ENCODE measurements around the gene CCDC6.
A peak's percentile ranks its signal among the peaks of the same experiment; 100 is the strongest.

CCDC6 gene

GRCh38 chr10:59864141-59864962 is 42.0 kb downstream of the CCDC6 start:
- 100% methylated on average over 1 of the region's 5 CpGs for WGBS (ENCODE audit: insufficient coverage)

DNA sequence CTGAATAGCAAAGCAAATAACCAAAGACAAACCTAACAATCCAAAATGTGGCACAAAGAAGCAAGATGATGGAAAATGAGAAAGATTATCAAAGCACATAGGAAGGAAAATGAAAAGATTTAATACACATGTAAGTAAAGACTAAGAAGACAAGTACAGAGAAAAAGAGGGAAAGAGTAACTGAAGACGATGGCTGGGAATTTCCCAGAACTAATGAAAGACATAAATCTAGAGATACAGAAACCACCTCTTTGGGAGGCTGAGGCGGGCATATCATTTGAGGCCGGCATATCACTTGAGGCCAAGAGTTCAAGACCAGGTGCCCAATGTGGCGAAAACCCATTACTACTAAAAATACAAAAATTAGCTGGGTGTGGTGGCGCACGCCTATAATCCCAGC is 46.8 kb downstream of the CCDC6 start:
- peaks cover 2 to 13% (median 3%) of the 10 kb centered on the region in 4 experiments for H3K36me3 ChIP-seq (ENCODE audit: control insufficient read depth in 4 of 4, insufficient read depth in 4 of 4, low read length in 3 of 4)
- peaks cover 0 to 15% (median 1%) of the 10 kb centered on the region in 4 experiments for H3K4me1 ChIP-seq (ENCODE audit: control extremely low read depth in 1 of 4, control insufficient read depth in 4 of 4, insufficient read depth in 4 of 4, low read length in 3 of 4)
- ChIA-PET POLR2A (no interaction called here), CTCF (interaction anchor here (0.5 to 1.5 kb wide), 3 partner anchors 29 to 83 kb away, joined by 3 to 4 read pairs (median 3); no protein-coding TSS in a partner anchor)
- no peak for DNase-seq
- no peak overlapping the region for H3K27ac ChIP-seq (ENCODE audit: insufficient read depth in 1 of 2, low read depth in 1 of 2, low read length in 2 of 2, poor library complexity in 1 of 2, severe bottlenecking in 2 of 2)
- 93% methylated on average over 2 of the region's 6 CpGs for WGBS (ENCODE audit: insufficient coverage)
- no peak overlapping the region for H3K4me3 ChIP-seq (ENCODE audit: control insufficient read depth in 1 of 7, extremely low read depth in 1 of 7, insufficient read depth in 4 of 7, low read depth in 2 of 7, low read length in 6 of 7)
- H3K9me3 ChIP-seq (ENCODE audit: control extremely low read depth in 1 of 5, control insufficient read depth in 4 of 5, insufficient read depth in 2 of 5, low read depth in 1 of 5, low read length in 4 of 5): peaks cover 0 to 10% (median 0%) of the 10 kb centered on the region in 5 experiments
- no peaks in the 10 kb centered on the region for H3K27me3 ChIP-seq (replicated peaks in 2 of 5; ENCODE audit: control insufficient read depth in 4 of 5, insufficient read depth in 5 of 5, low read length in 4 of 5)

More at GRCh38 chr10:59864141-59864962, 42.0 kb downstream of the CCDC6 start:
- peaks cover 5 to 19% (median 8%) of the 10 kb centered on the region in 4 experiments for H3K4me1 ChIP-seq (ENCODE audit: control extremely low read depth in 1 of 4, control insufficient read depth in 4 of 4, insufficient read depth in 4 of 4, low read length in 3 of 4)
- peak overlapping the region in 1 of 2 experiments; percentile 12 for H3K27ac ChIP-seq (ENCODE audit: insufficient read depth in 1 of 2, low read depth in 1 of 2, low read length in 2 of 2, poor library complexity in 1 of 2, severe bottlenecking in 2 of 2)
- H3K27me3 ChIP-seq (replicated peaks in 2 of 5; ENCODE audit: control insufficient read depth in 4 of 5, insufficient read depth in 5 of 5, low read length in 4 of 5): no peaks in the 10 kb centered on the region
- no peak for DNase-seq
- peaks cover 0 to 10% (median 0%) of the 10 kb centered on the region in 5 experiments for H3K9me3 ChIP-seq (ENCODE audit: control extremely low read depth in 1 of 5, control insufficient read depth in 4 of 5, insufficient read depth in 2 of 5, low read depth in 1 of 5, low read length in 4 of 5)
- ChIA-PET CTCF (interaction anchor here (0.7 to 6.9 kb wide), 26 partner anchors 9 to 241 kb away, joined by 3 to 67 read pairs (median 5); partner anchors contain the start of gene CCDC6), POLR2A (interaction anchor here (1.1 kb wide), 1 partner anchor 42 kb away, joined by 7 read pairs; the partner anchor contains the start of gene CCDC6)
- H3K4me3 ChIP-seq (ENCODE audit: control insufficient read depth in 1 of 7, extremely low read depth in 1 of 7, insufficient read depth in 4 of 7, low read depth in 2 of 7, low read length in 6 of 7): no peak overlapping the region
- peaks cover 0 to 13% (median 2%) of the 10 kb centered on the region in 4 experiments for H3K36me3 ChIP-seq (ENCODE audit: control insufficient read depth in 4 of 4, insufficient read depth in 4 of 4, low read length in 3 of 4)

DNA sequence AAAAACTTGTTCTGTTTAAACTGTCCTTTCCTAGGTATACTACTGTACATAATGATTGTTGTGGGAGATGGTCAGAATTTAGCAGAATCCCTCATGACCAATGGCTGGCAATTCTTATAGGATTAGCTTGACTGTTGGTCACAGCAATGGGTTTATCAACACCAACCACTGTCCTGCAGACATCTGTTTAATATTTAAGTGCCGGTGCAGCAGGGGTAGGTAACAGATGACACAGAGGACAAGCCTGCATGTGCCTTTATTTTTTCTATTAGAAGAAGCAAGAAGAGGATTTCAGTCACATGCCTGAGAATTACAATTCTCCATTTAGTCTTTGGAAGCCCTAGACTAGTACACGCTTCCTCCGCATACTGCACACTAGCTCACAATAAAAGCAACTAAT is 48.4 kb downstream of the CCDC6 start:
- H3K4me3 ChIP-seq (ENCODE audit: control insufficient read depth in 1 of 7, extremely low read depth in 1 of 7, insufficient read depth in 4 of 7, low read depth in 2 of 7, low read length in 6 of 7): no peak overlapping the region
- no peak for DNase-seq
- ChIA-PET CTCF (interaction anchor here (1.2 to 1.6 kb wide), 6 partner anchors 15 to 231 kb away, joined by 3 to 4 read pairs (median 3); no protein-coding TSS in a partner anchor), POLR2A (no interaction called here)
- H3K9me3 ChIP-seq (ENCODE audit: control extremely low read depth in 1 of 5, control insufficient read depth in 4 of 5, insufficient read depth in 2 of 5, low read depth in 1 of 5, low read length in 4 of 5): peaks cover 0 to 10% (median 3%) of the 10 kb centered on the region in 5 experiments
- 100% methylated on average over 2 of the region's 3 CpGs for WGBS (ENCODE audit: insufficient coverage)
- peaks cover 0 to 14% (median 3%) of the 10 kb centered on the region in 4 experiments for H3K4me1 ChIP-seq (ENCODE audit: control extremely low read depth in 1 of 4, control insufficient read depth in 4 of 4, insufficient read depth in 4 of 4, low read length in 3 of 4)
- H3K36me3 ChIP-seq (ENCODE audit: control insufficient read depth in 4 of 4, insufficient read depth in 4 of 4, low read length in 3 of 4): peaks cover 2 to 13% (median 3%) of the 10 kb centered on the region in 4 experiments
- H3K27ac ChIP-seq (ENCODE audit: insufficient read depth in 1 of 2, low read depth in 1 of 2, low read length in 2 of 2, poor library complexity in 1 of 2, severe bottlenecking in 2 of 2): no peak overlapping the region
- no peaks in the 10 kb centered on the region for H3K27me3 ChIP-seq (replicated peaks in 2 of 5; ENCODE audit: control insufficient read depth in 4 of 5, insufficient read depth in 5 of 5, low read length in 4 of 5)

- Histone ChIP-seq H3K4me1 (ENCODE audit: control extremely low read depth in 1 of 4, control insufficient read depth in 4 of 4, insufficient read depth in 4 of 4, low read length in 3 of 4) (peaks cover 5 to 22% (median 8%) of the 10 kb centered on the region in 4 experiments), H3K27me3 (replicated peaks in 2 of 5; ENCODE audit: control insufficient read depth in 4 of 5, insufficient read depth in 5 of 5, low read length in 4 of 5) (no peaks in the 10 kb centered on the region), H3K4me3 (ENCODE audit: control insufficient read depth in 1 of 7, extremely low read depth in 1 of 7, insufficient read depth in 4 of 7, low read depth in 2 of 7, low read length in 6 of 7) (no peak overlapping the region), H3K27ac (ENCODE audit: insufficient read depth in 1 of 2, low read depth in 1 of 2, low read length in 2 of 2, poor library complexity in 1 of 2, severe bottlenecking in 2 of 2) (no peak overlapping the region), H3K9me3 (ENCODE audit: control extremely low read depth in 1 of 5, control insufficient read depth in 4 of 5, insufficient read depth in 2 of 5, low read depth in 1 of 5, low read length in 4 of 5) (peaks cover 0 to 10% (median 3%) of the 10 kb centered on the region in 5 experiments), H3K36me3 (ENCODE audit: control insufficient read depth in 4 of 4, insufficient read depth in 4 of 4, low read length in 3 of 4) (peaks cover 3 to 13% (median 3%) of the 10 kb centered on the region in 4 experiments)
- no CpG with 5 or more reads among the region's 3 CpGs for WGBS (ENCODE audit: insufficient coverage)
- no peak for DNase-seq
- ChIA-PET POLR2A (interaction anchor here (0.8 kb wide), 1 partner anchor 12 kb away, joined by 5 read pairs; no protein-coding TSS in a partner anchor), CTCF (interaction anchor here (0.9 to 7.2 kb wide), 2 partner anchors 8 to 32 kb away, joined by 3 to 55 read pairs; no protein-coding TSS in a partner anchor)
Observed at GRCh38 chr10:59857049-59857448, 49.3 kb downstream of the CCDC6 start.

- H3K27me3 ChIP-seq (replicated peaks in 2 of 5; ENCODE audit: control insufficient read depth in 4 of 5, insufficient read depth in 5 of 5, low read length in 4 of 5): no peaks in the 10 kb centered on the region
- peaks cover 5 to 27% (median 9%) of the 10 kb centered on the region in 4 experiments for H3K4me1 ChIP-seq (ENCODE audit: control extremely low read depth in 1 of 4, control insufficient read depth in 4 of 4, insufficient read depth in 4 of 4, low read length in 3 of 4)
- CTCF ChIA-PET: interaction anchor here (0.6 to 7.2 kb wide), 7 partner anchors 9 to 118 kb away, joined by 3 to 55 read pairs (median 3); no protein-coding TSS in a partner anchor
- H3K36me3 ChIP-seq (ENCODE audit: control insufficient read depth in 4 of 4, insufficient read depth in 4 of 4, low read length in 3 of 4): peaks cover 3 to 12% (median 6%) of the 10 kb centered on the region in 4 experiments
- no CpG with 5 or more reads among the region's 3 CpGs for WGBS (ENCODE audit: insufficient coverage)
- H3K27ac ChIP-seq (ENCODE audit: insufficient read depth in 1 of 2, low read depth in 1 of 2, low read length in 2 of 2, poor library complexity in 1 of 2, severe bottlenecking in 2 of 2): no peak overlapping the region
- DNase-seq: no peak
- no peak overlapping the region for H3K4me3 ChIP-seq (ENCODE audit: control insufficient read depth in 1 of 7, extremely low read depth in 1 of 7, insufficient read depth in 4 of 7, low read depth in 2 of 7, low read length in 6 of 7)
- POLR2A ChIA-PET: interaction anchor here (0.8 kb wide), 1 partner anchor 11 kb away, joined by 5 read pairs; no protein-coding TSS in a partner anchor
- peaks cover 0 to 7% (median 0%) of the 10 kb centered on the region in 5 experiments for H3K9me3 ChIP-seq (ENCODE audit: control extremely low read depth in 1 of 5, control insufficient read depth in 4 of 5, insufficient read depth in 2 of 5, low read depth in 1 of 5, low read length in 4 of 5)
Observed at GRCh38 chr10:59856104-59856503, 50.3 kb downstream of the CCDC6 start.

DNA sequence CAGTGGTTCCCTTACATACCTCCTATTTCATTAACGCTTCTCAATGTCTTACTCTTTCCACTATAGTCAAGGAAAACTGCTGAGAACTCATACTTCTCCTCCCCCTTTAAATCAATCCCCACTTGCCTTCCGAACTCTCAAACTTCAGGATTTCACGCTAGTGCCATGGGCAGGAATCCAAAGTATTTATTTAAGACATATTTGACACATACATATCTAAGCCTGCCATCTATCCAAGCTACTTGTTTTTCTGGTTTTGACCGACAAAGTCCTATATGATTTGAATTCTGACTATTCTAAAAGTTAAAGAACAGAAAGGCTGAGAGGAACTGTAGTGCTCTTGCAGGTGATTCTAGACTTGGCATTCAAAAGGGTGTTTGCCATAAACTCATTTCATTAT is 51.8 kb downstream of the CCDC6 start:
- ChIA-PET POLR2A (no interaction called here), CTCF (interaction anchor here (1.2 to 7.2 kb wide), 3 partner anchors 10 to 31 kb away, joined by 3 to 55 read pairs (median 3); no protein-coding TSS in a partner anchor)
- Histone ChIP-seq H3K9me3 (ENCODE audit: control extremely low read depth in 1 of 5, control insufficient read depth in 4 of 5, insufficient read depth in 2 of 5, low read depth in 1 of 5, low read length in 4 of 5) (peaks cover 0 to 5% (median 0%) of the 10 kb centered on the region in 5 experiments), H3K4me1 (ENCODE audit: control extremely low read depth in 1 of 4, control insufficient read depth in 4 of 4, insufficient read depth in 4 of 4, low read length in 3 of 4) (peaks cover 5 to 27% (median 9%) of the 10 kb centered on the region in 4 experiments), H3K27ac (ENCODE audit: insufficient read depth in 1 of 2, low read depth in 1 of 2, low read length in 2 of 2, poor library complexity in 1 of 2, severe bottlenecking in 2 of 2) (no peak overlapping the region), H3K36me3 (ENCODE audit: control insufficient read depth in 4 of 4, insufficient read depth in 4 of 4, low read length in 3 of 4) (peaks cover 3 to 19% (median 8%) of the 10 kb centered on the region in 4 experiments), H3K4me3 (ENCODE audit: control insufficient read depth in 1 of 7, extremely low read depth in 1 of 7, insufficient read depth in 4 of 7, low read depth in 2 of 7, low read length in 6 of 7) (no peak overlapping the region), H3K27me3 (replicated peaks in 2 of 5; ENCODE audit: control insufficient read depth in 4 of 5, insufficient read depth in 5 of 5, low read length in 4 of 5) (no peaks in the 10 kb centered on the region)
- 100% methylated on average over 1 of the region's 4 CpGs for WGBS (ENCODE audit: insufficient coverage)
- no peak for DNase-seq
